MV-4-11 (cell line): ENCODE measurements around the gene SLC4A2.
"Not testable (repeated sequence)": the region's sequence is repeated elsewhere in the genome, so short reads cannot be mapped to it uniquely, and the experiment has no call there.

ENCODE experiments used
- DNase-seq: peaks from one replicate; lab custom pipeline; 2025; lab: John Stamatoyannopoulos, UW

SLC4A2 gene

DNA sequence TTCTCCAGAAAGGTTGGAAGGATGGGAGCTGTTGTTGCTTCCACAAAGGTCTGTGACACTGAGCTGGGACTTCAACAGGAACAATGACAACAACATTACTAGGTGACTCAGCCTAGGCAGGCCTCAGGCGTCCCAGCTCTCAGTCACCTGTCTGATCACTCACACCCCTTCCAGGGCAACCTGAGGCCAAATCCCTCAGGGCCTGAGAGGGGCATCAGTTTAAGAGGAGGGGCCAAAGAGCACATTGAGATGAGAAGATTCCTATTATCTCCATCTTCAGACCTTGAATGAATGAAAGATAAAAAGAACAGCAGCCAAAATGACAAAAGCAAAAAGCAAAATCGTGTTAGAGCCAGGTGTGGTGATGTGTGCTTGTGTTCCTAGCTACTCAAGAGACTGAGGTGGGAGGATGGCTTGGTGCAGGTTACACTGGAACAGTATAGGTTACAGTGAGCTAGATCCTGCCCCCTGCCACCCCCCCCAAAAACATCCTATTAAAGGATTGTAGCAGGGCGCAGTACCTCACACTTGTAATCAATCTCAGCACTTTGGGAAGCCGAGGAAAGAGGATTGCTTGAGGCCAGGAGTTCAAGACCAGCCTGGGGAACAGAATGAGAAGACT lies 34.8 kb upstream of the SLC4A2 start, which contains the start of gene ATG9B:
TSS of gene ATG9B (minus strand) at position 60 of the 622 bp plus-strand sequence. CDS start 71 bp downstream, outside the sequence.
- DNase-seq, result no peak

DNA sequence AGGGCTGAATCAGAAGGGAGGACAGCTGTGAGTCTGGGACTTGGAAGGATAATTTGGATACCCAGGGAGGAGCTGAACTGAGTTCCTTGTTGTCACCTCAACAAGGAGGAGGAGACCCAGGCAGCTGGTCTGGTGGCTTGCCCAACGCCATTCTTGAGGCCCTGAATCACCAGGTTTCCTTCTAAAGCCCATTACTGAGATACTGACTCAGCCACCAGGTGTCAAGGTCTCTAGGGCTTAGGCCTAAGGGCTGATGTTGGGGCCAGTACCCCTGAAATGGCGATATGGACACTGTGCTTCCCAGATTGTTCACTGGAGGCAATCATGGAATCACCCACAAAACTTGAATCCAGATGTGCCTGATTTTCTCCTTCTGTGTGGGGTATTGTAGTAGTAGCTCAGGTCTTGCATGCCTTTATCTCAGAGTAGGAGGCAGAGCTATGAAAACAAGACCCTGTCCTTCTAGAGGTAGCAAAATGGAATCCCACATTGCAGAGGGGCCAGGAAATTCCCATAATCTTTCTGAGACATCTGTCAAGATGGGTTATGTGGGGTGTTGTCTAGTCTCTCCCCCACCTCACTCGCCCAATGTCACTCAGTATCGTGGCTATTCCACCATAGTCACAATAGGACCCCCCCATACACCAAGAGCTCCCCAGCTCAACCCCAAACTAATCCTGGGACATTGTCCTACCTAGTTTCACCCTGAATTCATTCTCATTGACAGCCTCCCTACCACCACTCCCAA lies 33.3 kb upstream of the SLC4A2 start:
- DNase-seq, result no peak

DNA sequence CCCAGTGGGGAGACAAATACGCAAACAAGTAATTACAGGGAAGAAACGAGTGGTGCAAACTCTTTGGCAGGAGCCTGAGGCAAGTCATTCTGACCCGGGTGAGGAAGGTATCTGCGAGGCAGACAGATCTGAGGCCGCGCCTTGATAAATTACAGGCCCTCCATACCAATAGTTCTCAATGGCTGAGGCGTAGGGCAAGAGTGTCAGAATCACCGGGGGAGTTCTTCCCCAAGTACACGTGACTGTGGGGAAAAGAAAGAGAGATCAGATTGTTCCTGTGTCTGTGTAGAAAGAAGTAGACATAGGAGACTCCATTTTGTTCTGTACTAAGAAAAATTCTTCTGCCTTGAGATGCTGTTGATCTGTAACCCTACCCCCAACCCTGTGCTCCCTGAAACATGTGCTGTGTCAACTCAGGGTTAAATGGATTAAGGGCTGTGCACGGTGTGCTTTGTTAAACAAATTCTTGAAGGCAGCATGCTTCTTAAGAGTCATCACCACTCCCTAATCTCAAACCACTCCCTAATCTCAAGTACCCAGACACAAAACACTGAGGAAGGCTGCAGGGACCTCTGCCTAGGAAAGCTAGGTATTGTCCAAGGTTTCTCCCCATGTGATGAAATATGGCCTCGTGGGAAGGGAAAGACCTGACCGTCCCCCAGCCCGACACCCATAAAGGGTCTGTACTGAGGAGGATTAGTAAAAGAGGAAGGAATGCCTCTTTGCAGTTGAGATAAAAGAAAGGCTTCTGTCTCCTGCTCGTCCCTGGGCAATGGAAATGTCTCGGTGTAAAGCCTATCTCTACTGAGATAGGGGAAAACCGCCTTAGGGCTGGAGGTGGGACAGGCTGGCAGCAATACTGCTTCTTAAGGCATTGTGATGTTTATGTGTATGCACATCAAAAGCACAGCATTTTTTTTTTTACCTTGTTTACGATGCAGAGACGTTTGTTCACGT lies 32.3 kb upstream of the SLC4A2 start:
- DNase-seq, result peak; percentile 19

DNA sequence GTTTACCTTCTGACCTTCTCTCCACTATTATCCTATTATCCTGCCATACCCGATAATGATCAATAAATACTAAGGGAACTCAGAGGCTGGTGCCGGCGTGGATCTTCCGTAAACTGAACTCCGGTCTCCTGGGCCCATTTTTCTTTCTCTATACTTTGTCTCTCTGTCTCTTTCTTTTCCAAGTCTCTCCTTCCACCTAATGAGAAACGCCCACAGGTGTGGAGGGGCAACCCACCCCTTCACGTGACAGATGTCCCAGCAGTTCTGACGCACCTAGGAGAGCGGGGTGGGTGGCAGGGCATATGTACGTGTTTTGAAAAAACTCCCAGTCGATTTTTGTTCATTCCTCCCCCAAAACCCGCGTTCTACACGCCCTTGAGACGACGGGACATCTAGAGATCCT lies 31.7 kb upstream of the SLC4A2 start:
- DNase-seq, result not testable (repeated sequence)

DNA sequence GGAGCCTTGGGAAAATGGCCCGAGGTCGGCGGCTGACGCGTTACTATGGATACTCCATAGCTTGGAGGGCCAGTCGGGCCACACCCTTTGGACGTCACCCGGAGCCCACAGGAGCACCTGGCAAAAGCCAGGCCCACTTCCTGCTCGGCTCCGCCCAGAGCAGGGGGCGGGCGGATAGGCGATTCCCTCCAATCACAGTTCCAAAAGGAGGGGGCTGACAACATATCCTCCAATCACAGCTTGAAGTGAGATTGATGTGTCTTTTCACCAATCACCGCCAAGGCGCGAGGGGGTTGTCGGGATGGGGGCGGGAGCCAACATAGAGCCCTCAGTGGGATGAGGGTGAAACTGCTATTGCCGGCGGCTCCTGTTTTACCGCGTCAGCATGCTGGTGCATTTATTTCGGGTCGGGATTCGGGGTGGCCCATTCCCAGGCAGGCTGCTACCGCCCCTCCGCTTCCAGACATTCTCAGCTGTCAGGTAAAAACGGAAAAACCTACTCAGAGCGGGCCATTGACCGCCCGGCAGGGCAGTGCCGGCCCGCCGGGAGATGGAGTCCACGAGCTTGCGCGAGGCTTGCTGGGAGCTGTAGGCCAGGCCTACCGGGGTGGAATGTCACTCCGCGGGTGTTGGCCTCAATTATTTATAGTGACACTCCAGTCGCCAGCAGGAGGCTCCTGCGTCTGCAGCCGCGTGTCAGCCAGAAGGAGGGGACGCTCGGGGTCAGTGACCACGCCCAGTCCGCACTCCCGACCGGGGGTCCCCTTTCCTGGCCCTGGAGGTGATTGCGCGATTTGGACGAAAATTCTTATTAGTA lies 31.1 kb upstream of the SLC4A2 start, which contains the start of gene ABCB8:
TSS of gene ABCB8 (plus strand) at position 320 of the 817 bp plus-strand sequence. CDS start at position 386, 66 bp downstream.
- DNase-seq, result peak; percentile 98

DNA sequence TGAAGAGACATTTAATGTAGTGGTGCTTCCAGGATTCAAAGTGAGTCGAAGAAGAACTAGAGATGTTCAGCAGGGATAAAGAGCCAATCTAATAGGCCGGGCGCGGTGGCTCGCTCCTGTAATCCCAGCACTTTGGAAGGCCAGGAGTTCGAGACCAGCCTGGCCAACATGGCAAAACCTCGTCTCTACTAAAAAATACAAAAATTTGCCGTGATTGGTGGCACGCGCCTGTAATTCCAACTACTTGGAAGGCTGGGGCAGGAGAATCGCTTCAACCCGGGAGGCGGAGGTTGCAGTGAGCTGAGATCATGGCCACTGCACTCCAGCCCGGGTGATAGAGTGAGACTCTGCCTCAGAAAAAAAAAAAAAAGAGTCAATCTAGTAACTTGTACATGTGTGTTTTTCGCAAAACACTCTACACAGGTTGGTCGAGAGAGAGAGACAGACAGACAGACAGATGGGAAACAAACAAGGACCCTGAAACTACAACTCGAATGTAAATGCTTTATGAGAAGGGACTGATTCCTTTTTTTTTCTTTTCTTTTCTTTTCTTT lies 30.4 kb upstream of the SLC4A2 start:
- no peak for DNase-seq

DNA sequence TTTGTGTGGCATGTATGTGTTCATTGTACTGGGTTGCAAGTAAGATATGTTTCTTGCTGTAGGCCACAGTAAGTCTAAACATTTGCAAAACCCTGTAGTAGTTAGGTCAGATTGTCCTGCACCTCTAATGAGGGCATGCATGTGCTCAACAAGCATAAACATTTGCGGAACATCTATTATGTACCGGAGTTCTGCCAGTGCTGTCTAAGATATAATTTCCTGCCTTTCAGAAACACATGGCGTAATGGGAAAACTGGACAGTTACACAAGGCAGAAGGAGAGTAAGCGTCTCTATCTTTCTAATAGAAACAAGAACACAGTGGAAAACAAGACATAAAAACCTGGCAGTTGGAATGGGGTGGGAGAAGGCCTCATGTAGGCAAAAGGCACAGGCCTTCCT lies 28.4 kb upstream of the SLC4A2 start:
- no peak for DNase-seq

DNA sequence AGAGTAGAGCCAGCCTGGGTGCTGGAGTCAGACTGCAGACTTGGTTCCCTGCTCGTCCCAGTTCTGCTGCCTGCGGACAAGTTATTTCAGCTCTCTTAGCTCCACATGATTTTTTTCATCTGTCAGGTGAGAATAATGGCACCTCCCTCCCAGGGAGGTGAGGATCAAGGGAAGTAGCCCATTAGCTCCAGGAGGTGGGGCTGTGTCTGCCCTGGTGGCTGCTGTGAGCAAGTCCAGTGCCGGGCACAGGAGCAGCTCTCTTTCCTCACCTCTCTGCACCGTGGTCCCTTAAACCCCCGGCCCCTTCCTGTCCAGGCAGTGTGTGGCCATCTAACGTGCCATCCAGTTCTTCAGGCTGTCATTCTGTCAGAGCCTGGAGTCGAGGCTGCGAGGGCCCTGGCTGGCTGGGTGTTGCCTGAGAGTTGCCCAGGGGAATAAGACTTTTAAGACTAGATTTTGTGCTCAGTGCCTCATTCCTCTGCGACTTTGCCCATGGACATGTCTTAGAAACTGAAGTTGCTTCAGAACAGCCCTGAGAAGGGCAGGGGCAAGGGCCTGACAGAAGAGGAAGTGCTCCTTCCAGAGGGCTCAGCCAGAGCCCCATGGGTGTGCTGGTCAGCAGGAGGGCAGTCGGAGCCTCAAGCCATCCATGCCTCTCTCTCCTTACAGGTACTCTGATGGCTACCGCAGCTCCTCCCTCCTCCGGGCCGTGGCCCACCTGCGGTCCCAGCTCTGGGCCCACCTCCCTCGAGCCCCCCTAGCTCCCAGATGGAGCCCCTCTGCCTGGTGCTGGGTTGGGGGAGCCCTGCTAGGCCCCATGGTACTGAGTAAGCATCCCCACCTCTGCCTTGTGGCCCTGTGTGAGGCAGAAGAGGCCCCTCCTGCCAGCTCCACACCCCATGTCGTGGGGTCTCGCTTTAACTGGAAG lies 26.2 kb upstream of the SLC4A2 start:
- peak; percentile 55 for DNase-seq

DNA sequence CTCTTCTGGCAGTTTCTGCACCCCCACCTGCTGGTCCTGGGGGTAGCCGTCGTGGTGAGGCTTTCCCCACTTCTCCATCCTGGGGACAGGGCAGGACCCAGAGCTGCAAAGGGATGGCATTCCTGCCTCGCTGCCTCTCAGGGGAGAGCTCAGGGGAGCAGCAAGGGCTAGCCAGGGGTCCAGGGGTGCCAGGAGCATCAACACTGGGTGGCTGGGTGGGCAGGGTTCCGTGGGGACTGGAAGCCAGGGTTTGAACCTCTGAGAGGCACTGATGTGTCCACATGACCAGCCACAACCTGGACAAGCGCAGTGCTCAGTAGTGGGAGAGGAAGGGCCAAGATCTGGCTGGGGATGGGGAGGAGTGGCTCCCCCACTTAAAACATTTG lies 25.5 kb upstream of the SLC4A2 start:
- no peak for DNase-seq

DNA sequence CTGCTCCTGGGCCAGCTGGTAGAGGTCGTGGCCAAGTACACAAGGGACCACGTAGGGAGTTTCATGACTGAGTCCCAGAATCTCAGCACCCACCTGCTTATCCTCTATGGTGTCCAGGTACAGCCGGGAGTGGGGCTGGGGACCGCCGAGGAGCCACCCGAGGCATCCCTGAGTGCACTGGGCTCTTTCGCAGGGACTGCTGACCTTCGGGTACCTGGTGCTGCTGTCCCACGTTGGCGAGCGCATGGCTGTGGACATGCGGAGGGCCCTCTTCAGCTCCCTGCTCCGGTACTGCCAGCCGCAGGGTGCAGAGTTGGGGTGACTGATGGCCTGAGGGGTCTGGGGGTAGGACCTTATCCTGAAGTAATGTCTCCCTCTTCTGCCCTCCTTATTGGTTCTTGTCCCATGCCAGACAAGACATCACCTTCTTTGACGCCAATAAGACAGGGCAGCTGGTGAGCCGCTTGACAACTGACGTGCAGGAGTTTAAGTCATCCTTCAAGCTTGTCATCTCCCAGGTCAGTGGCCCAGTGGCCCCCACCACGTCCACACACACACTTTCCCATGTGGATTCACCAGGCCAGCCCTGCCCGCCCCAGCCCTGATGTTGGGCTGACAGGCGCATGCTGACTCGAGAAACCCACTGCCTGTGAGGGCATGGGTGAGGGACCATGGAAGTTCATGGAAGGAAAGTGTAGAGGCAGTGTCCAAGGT lies 24.9 kb upstream of the SLC4A2 start:
- no peak for DNase-seq

DNA sequence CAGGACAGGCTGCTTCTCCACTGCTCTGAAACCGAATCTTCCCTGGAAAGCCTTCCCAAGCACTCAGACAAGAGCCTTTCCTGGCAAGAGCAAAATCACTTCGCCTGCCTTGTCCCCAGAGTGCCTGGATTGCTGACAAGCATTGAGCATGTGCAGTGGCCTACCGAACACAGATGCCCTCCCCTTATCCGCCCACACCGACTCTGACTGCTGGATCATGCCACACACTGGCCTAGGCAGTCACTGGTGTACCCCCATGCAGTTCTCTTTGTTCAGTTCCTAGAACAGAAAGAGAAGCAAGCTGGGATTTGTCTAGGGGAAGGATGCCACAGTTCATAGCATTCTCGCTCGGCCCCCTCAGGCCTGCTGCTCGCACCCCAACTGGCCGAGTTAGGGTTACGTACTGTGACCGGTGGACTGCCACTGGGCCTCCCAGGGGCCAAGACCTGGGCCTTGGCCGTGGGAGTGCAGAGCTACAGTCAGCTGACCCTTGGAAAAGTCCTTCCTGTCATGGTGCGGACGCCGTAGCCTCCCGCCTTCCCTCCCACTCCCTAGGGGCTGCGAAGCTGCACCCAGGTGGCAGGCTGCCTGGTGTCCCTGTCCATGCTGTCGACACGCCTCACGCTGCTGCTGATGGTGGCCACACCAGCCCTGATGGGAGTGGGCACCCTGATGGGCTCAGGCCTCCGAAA lies 24.2 kb upstream of the SLC4A2 start:
- DNase-seq, result no peak

DNA sequence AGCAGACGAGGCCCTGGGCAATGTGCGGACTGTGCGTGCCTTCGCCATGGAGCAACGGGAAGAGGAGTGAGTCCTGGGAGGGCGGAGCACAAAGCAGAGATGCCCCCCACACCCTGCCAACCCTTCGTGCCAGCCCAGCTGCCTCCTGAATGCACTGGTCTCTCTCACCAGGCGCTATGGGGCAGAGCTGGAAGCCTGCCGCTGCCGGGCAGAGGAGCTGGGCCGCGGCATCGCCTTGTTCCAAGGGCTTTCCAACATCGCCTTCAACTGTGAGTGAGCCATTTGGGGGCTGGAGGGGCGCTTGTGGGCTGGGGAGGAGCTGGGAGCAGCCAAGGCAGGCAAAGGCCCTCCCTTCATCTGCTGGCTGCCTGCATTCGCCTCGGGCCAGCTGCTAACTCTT lies 23.5 kb upstream of the SLC4A2 start:
- no peak for DNase-seq

DNA sequence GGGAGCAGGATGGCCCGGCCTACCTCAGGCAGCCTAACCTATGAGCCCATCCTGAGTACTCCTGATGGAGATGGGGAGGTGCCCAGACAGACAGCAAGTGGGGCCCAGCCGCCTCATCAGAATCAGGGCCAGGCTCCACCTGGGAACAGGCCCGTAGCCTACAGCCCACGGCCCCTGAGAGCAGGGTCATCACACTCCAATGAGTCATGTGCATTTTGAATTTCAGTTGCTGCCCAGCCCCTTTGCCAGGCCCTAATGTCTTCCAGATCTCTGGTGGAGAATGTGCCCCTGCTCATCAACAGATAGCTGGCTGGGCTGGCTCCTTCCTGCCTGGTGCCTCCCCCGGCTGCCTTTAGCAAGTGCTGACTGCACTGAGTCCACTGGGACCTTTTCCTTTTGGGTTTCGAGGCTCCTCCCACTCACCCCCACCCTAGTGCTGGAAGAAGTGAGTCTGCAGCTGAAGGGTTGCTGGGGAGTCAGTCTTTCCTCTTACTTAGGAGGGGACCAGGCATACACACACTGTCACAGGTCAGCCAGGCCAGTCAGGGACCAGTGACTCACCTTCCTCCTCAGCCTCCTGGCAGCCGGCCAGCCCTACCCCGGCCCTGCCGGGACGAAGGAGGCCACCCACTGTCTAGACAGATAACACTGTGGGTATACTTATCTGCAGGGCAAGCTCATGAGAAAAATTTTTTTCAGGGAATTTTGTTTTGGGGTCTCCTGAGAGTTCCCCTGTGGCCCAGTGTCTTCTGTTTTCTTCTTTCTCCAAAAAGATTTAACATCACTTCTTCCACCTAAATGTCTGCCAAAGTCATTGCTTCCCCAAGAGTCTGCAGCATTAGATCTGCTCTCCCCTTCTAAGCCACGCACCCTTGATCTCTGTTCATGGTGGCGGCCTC lies 20.2 kb upstream of the SLC4A2 start:
- peak; percentile 67 for DNase-seq

DNA sequence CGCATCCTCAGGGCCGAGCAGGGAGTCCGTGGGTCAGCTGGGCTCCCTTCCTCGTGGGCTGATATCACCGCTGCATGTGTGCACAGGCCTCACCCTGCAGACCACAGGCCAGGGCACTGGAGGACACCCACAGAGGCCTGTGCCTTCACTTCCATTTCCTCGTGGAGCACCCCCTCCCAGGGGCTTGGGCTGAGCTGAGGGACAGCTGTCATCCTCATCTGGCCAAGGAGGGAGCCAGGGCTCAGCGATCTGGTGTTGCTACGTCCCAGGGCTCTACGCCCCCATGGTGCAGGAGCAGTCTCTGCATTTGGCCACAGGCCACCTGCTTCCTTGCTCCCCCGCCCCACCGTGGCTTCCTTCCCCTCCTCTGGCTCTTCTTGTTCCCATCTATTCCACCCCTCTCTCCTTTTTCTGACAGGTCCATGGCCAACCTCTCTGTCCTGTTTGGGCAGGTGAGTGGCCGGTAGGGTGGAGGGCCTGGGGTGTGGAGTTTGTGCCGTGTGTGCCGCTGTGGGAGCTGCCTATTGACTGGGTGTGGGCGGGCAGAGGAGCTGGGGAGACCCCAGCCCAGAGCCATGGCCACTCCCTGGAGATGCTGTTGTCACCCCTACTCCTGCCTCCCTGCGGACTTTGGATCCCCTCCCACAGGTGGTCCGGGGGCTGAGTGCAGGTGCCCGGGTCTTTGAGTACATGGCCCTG lies 19.4 kb upstream of the SLC4A2 start:
- no peak for DNase-seq

DNA sequence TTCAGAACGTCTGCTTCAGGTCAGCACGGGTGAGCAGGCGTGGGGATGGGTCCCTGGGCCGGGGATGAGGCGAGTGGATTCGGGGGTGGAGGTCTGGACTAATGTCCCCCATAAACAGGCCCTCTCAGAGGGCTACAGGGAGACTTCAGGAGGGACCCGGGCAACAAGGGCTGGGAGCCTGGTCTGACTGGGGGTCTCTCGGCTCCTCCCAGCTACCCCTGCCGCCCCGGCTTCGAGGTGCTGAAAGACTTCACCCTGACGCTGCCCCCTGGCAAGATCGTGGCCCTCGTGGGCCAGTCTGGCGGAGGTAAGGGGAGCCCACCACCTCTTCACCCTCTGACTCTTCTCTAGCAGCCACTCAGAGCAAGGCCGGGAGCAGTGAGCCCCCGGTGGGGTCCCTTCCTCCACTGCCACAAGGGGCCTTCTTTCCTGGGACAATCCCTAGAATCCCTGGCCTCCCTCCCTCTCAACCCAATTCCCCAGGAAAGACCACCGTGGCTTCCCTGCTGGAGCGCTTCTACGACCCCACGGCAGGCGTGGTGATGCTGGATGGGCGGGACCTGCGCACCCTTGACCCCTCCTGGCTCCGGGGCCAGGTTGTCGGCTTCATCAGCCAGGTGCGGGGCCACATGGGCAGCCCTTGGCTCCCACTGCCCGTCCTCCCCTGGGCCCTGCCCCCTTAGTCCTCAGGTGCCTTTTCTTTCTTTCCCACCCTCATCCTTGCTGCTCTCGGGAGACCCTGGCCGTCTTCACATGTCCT lies 18.6 kb upstream of the SLC4A2 start:
- DNase-seq, result no peak

DNA sequence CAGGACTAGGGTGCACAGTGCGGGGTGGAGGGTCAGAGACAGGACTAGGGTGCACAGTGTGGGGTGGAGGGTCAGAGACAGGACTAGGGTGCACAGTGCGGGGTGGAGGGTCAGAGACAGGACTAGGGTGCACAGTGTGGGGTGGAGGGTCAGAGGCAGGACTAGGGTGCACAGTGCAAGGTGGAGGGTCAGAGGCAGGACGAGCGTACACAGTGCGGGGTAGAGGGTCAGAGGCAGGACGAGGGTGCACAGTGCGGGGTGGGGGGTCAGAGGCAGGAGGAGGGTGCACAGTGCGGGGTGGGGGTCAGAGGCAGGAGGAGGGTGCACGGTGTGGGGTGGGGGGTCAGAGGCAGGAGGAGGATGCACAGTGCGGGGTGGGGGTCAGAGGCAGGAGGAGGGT lies 15.9 kb upstream of the SLC4A2 start:
- not testable (repeated sequence) for DNase-seq
